Activated CD8-positive, alpha-beta memory T cell treated with anti-CD3 and anti-CD28 coated beads, Interleukin-2, amount 50 U/mL, for 1 hour (primary cell): ENCODE results near the gene UNC5CL.

ENCODE experiments used
- DNase-seq: peaks from one replicate; pipeline ENCODE4 v3.0.0-alpha.2; 2020; ENCODE audit errors: extremely low read depth

UNC5CL gene

GRCh38 chr6:41039060-41039998, at the start of gene UNC5CL:
Gene UNC5CL, minus strand, starts transcription at chr6:41039221. Its CDS starts 4,147 bp downstream, at chr6:41035074.
- no peak for DNase-seq

GRCh38 chr6:41088451-41088850, 49.4 kb upstream of the UNC5CL start:
- DNase-seq: no peak

GRCh38 chr6:41085182-41085581, 46.2 kb upstream of the UNC5CL start:
- no peak for DNase-seq

GRCh38 chr6:41083072-41083471, 44.1 kb upstream of the UNC5CL start:
- no peak for DNase-seq

- no peak for DNase-seq
These were observed 41.6 kb upstream of the UNC5CL start for GRCh38 chr6:41080621-41081020.

GRCh38 chr6:41079080-41079479, 40.1 kb upstream of the UNC5CL start:
- no peak for DNase-seq

GRCh38 chr6:41078101-41078500, 39.1 kb upstream of the UNC5CL start:
- no peak for DNase-seq

- DNase-seq: no peak
These were observed 38.5 kb upstream of the UNC5CL start for GRCh38 chr6:41077536-41077935.

GRCh38 chr6:41075651-41076626, 36.9 kb upstream of the UNC5CL start:
- no peak for DNase-seq

GRCh38 chr6:41074692-41075436, 35.8 kb upstream of the UNC5CL start:
- no peak for DNase-seq

- DNase-seq: no peak
These were observed 35.1 kb upstream of the UNC5CL start for GRCh38 chr6:41073968-41074691.

- peak; percentile 32 for DNase-seq
These were observed 34.4 kb upstream of the UNC5CL start for GRCh38 chr6:41073203-41073967.

- no peak for DNase-seq
These were observed 33.8 kb upstream of the UNC5CL start, which contains the start of gene NFYA for GRCh38 chr6:41072836-41073202. Gene NFYA, plus strand, starts transcription at chr6:41072974. Its CDS starts 6,116 bp downstream, at chr6:41079090.

- DNase-seq: peak; percentile 100
These were observed 33.2 kb upstream of the UNC5CL start, which contains the start of gene OARD1 for GRCh38 chr6:41071923-41072835. Gene OARD1, minus strand, starts transcription at chr6:41072356. Its CDS starts 722 bp downstream, at chr6:41071634.

- DNase-seq: no peak
These were observed 32.5 kb upstream of the UNC5CL start for GRCh38 chr6:41071501-41071922.

- DNase-seq: no peak
These were observed 27.9 kb upstream of the UNC5CL start for GRCh38 chr6:41066867-41067304.

- DNase-seq: no peak
These were observed 26.6 kb upstream of the UNC5CL start for GRCh38 chr6:41065550-41066026.

GRCh38 chr6:41064841-41065240, 25.8 kb upstream of the UNC5CL start:
- no peak for DNase-seq

- no peak for DNase-seq
These were observed 24.9 kb upstream of the UNC5CL start for GRCh38 chr6:41063884-41064285.
